HL-60/S4 (cell line): ENCODE results near the gene MRPL50.

ENCODE experiments used
- in situ Hi-C: fragments of 300-500 bp; cut with MboI; formaldehyde crosslinking; loops from 2 replicates; pipeline ENCODE4 v1.14.3; 2022; ENCODE audit warnings: low sequenced_read_pairs

The MRPL50 gene

DNA sequence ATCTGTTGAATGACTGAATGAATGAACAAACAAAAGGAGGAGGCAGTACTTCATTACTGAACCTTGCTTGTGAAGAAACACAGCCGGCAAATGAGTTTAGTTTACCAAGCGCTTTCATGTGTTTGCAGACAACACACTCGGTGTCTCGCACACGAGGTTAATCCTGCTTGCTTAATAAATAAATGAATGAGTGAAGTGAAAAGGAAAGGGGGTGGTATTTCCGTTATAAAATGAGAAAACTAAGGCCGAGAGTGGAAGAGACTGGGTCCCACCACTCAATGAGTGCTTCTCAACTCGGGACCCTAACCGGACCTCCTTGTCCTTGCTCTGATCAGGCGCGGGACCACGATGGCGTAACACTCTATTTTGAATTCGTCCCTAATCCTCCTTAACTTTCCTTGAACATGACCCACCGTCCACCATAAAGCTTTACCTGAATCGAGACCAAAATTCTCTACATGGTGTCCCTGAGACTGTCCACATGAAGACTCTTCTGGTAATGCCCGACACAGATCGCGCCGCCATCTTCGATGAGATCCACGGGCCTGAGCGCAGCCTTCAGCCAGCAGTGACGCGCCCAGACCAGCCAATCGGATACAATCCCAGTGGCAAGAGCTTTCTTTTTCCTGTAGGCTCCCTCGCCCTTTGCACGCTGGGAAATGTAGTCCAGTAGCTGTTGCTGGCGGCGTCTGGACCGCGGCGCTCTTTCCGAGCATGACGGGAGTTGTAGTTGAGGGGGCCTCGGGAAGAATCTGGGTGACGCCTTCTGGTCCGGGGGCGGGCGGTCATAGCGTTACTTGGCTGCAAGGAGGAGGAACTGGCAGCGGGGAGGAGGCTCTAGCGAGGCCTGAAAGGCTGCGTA is at the start of gene MRPL50, which contains the start of gene ZNF189:
TSS of gene MRPL50 (minus strand) at position 551 of the 862 bp plus-strand sequence. CDS start at position 525, 26 bp downstream.
TSS of gene ZNF189 (plus strand) at position 784 of the 862 bp plus-strand sequence. CDS start 306 bp downstream, outside the sequence.
- in situ Hi-C loops, result no loop called here

DNA sequence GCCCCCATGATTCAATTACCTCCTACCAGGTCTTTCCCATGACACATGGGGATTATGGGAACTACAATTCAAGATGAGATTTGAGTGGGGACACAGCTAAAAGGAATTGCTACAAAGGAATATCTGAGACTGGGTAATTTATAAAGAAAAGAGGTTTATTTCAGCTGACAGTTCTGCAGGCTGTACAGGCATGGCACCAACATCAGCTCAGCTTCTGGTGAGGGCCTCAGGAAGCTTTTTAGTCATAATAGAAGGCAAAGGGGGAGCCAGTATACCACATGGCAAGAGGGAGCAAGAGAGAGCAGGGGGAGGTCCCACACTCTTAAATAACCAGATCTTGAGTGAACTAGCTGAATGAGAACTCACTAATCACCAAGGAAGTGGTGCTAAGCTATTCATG is 48.3 kb upstream of the MRPL50 start:
- in situ Hi-C loops, result no loop called here

DNA sequence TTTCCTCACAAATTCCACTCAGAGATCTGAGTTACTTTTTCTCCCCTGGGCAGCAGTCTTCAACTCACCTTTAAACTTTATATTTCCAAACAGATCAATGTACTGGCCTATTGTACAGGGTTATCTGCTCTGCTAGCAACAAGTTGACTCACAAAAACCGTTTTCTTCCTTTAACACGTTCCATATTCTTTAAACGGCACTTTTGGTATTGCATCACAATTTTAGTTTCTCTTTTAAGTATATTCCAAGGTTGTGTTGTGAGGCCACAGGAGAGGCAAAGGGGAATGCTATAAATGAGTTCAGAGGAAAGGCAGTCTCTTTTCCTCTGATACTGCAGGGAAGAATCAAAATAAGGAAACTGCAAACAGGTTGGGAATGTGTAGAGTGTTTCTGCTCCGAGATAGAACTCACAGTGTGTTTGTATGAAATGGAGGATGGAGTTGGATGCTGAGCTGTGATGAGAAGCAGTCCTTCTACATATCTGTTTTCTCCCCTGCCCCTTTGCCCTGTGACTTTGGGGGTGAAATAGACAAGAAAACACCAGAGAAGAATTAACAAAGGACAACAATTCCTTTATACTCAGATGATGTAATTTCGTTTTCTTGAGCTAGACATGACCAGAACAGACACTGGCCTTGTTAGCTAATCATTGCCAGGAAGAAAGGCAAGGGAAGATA is 47.1 kb upstream of the MRPL50 start:
- in situ Hi-C loops, result no loop called here

DNA sequence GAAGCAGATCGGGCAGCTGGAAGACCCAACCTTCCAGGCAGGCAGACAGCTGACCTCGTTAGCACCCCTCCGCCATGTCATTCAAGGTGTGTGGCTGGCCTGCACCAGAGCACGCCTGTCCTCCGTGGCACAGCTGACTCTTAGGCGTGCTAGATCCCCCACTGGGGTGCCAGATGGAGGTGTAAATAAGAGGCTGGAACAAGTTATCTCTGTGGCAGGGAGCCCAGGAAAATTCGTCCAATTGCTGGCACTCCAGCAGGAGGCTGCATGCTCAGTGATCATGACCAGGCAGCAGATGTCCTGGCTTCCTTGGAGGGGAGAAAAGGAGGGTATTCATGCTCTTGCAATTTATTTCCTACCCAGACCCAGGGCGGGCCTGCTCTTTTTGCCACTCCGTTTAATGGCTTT is 45.0 kb upstream of the MRPL50 start:
- in situ Hi-C loops, result no loop called here

DNA sequence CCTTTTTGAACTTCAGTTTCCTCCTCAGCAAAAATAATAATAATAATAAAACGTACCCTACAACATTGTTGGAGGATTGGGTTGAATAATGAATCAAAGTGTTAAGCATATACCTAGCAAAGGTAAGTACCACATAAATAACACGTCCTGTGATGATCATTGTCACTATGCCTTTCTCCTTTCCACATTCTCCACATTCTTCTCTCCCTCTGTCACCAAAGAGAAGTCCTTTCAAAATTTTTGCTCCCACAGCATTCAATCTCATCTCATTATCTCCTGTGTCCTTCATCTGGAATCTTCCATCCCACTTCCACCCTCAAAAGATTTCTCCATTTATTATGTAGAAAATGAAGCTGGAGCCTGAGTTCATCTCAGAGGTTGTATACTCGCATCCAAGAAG is 44.3 kb upstream of the MRPL50 start:
- in situ Hi-C loops, result no loop called here

DNA sequence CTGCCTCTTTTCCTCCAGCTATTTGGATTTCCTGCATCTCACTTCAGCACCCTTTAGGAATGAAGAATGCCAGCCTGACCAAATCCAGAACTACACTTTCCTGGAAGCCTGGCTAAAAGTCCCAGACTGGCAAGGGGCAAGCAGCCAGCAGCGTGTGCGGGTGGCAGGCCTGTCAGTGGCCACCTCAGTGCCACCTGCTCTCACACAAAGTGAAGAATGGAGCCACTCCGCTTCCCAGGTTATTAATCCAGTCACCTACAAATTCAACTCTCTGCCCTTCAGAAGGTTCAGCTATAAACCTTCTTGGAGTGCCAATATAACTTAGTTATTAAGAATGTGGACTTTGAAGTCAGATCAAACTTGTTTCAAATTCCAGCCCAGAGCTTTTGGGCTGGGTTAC is 43.9 kb upstream of the MRPL50 start:
- in situ Hi-C loops, result no loop called here

DNA sequence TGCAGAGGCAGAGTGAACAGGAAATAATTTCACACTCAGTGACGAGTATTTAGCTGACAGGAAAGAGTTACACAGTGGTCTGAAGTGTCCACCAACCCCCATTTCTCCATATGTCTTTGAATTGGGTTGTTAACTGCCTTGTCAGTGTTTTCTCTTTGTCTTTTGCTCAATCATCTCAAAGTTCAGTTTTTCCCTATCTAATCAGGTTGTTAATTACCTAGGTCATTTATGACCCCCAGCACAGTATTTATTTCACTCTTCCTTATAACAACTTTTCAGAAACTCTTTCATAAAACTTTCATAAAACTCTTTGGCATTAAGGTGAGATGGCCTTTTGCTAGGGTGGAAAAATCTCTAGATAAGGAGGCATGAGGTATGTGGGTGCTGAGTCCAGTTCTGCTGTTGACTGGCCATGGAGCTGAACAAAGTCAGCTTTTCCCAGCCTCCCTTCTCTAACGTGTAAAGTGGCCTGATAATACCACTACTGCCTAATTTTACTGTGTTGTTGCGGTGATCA is 42.4 kb upstream of the MRPL50 start:
- in situ Hi-C loops, result no loop called here

DNA sequence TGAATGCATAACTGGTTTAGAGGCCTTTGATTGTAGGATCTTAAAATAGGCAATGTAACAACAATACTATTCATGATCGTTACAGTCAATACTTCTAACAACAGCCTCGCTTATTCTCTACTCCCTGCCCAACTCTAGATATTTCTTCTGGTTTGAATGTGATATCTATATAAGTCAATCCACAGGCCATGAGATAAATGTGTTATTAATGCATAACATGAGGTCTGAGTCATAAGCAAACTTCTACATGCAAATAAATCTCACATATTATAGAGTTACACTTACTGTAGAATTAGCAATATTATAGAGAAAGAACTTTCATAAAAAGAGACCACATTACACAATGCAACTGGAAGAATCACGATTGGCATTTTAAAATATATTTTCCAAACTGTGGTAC is 40.1 kb upstream of the MRPL50 start:
- in situ Hi-C loops, result no loop called here

DNA sequence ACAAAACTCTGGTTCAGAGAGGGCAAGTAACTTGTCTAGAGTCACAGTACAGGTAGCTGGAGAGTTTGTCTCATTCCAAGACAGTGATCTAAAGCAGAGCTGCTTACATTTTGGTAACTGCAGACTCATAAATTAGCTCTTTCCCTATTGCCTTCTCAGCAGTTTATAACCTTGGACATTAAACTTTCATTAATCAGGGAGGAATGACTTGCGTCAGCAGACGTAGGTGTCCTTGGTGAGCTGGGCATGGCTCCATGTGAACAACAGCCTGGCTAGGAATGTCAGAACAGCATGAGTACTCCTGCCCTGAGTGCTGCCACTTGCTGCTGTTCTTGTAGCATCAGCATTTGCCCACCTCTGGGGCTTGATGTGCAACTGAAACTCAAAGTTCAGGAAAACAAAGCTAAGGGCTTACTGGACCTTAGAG is 39.4 kb upstream of the MRPL50 start:
- in situ Hi-C loops, result no loop called here

DNA sequence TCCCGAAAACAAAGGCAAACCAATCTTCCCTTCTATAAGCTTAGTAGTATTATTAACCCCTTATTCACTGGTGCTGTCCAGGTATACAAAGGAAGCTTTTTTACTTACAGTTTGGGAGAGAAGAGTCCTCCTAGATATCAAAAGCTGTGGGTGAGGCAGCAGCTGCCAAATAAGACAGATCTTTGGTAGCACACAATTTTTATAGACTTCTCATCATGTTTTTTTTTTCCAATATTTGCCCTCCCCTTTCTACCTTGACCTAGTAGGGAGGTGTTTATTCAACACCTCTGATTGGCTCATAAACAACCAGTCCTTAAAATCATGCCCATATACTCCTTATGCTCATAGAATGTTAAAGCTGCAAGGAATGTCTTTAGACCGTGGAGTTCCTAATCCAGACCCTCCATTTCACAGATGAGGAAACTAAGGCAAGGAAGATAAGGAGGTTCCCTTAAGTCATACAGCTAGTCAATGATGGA is 37.2 kb upstream of the MRPL50 start, which contains the start of gene ALDOB:
TSS of gene ALDOB (minus strand) at position 174 of the 479 bp plus-strand sequence. CDS start 4,887 bp downstream, outside the sequence.
- in situ Hi-C loops, result no loop called here

DNA sequence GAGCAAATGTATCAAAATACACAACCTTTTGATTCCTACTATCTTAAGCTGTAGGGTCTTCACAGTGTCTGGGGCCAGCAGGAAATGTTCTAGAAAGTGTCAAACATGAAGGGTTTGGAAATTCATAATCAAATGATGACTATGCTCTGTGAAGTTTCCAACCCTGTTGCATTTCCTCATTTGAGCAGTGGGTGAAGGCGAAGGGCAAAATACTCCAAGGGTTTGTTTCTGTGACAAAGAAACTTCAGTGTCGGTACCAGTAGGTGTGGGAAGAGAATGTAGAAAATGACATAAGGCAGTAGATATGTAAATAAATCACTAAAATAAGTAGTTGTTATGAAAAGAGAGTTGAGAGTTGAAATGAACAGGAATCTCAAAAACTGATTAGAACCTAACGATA is 36.6 kb upstream of the MRPL50 start:
- in situ Hi-C loops, result no loop called here

DNA sequence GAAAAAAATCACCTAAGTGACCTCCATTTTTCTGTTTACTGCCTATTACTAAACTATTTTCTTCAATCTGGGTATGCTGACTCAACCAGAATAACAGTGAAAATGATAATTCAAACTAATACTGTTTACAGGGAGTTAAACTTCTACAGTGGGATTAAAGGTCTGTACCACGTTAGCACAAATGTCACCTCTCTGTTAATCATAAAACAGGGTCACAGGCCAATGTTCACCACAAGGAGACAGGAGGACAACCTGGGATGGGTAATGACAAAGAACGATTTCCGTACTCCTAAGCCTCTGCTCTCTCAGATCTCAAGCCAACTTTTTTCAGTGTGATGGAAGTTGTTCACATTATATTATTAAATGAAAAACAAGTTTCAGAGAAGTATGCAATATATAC is 34.8 kb upstream of the MRPL50 start:
- in situ Hi-C loops, result no loop called here

DNA sequence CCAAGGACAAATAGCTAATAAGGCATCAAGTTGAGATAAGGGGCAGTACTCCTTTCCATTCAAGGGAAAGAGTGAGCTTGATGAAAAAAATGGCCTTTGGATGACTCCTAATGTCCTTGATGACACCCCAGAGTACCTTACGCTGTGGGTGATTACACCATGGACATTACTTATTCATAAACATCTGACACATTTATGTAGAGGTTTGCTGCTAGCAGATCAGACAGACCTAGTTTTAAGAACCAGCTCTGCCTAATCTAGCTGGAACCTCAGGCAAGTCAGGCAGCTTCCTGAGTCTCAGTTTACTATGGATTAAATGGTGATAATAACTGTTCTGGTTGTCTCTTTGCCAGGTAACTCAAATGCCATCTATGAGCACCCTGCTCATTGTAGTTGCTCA is 34.3 kb upstream of the MRPL50 start:
- in situ Hi-C loops, result no loop called here

DNA sequence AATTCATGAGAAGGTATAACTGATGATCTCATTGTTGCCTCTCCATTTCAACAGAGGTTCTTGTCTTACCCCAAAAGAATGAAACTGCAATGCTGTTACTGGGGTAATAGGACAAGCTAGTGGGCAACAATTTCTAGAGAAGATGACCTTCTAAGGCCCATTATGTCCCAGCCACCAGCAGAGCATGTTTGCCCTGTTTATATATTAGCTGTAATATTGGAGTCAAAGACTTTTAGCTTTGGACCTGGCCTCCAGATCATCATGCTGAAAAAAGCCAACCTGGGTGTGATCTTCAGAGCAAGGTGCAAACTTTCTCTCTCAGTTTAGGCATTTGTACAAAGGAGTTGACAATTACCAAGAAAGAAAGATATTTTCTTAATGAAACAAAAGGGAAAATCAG is 33.8 kb upstream of the MRPL50 start:
- in situ Hi-C loops, result no loop called here

DNA sequence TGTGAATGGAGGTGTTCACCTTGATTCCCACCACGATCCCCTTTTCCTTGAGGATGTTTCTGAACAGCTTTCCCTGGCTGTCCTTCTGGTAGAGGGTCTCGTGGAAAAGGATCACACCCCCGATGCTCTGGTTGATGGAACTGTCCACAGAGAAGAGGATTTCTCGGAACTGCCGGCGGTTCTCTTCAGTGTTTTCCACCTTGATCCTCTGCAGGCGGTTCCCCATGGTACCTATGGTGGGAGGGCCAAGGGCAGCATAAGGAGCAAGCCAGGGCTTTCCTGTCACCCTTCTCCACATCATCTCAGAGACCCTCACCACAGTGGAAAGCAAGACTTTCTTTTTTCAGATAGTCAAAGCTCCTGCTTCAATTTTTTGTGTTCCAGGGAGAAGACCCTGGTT is 31.3 kb upstream of the MRPL50 start:
- in situ Hi-C loops, result no loop called here

DNA sequence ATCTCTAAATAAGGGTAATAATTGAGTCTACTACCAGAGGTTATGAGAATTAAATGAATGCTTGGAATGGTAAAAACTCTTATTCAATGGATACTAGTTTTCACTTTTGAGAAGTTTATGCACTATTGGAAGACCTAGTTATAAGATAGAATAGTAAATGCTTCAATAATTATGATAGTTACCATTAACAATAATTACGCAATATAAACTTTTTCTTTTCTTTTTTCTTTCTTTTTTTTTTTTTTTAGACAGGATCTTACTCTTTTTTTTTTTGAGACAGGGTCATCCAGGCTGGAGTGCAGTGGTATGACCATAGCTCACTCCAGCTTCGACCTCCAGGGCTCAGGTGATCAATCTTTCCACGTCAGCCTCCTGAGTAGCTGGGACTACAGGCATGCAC is 30.5 kb upstream of the MRPL50 start:
- in situ Hi-C loops, result no loop called here

DNA sequence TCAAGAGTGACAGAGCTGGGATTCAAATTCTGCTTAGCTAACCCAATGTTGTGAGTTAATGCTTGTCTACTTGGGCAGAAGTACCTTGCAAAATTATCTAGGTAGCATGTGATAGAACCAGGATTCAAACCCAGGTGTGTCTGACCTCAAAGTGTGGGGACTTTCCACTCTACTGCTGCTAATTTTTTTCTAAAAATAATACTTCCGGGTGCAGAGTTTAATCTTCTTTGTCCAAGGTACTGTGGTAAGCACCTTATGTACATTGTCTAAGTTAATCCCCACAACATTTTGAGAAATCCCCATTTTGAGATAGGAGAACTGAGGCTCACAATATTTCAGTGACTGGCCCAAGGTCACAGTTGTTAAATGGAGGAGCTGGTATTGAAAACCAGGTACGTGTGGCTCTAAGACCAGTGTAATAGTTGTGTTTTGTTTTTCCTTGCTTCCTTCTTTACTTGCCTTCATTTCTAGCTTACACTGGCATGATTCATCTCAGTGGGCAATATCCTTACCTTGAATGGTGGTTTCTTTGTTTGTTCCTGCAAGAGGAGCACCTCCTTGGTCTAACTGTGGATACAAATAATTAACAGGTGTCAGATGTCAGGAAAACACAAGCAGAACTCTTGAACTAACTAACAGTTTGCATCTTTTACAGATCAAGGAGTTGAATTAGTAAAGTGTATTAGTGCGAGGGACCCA is 29.7 kb upstream of the MRPL50 start:
- in situ Hi-C loops, result no loop called here

DNA sequence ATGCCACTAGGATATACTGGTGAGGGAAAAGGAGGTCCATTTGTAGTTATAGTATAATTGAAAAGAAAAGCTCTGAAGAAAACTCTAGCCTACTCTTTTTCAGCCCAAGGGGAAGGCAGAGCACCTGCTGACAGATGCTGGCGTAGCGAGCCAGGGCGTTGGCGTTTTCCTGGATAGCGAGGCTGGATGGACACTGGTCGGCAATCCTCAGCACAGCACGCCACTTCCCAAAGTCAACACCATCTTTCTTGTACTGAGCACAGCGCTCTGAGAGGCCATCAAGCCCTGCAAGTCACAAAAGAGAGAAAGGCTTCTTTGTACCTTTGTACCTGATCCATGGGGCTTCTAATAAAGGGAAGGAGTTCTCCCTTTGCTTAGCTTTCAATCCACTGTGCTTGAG is 28.9 kb upstream of the MRPL50 start:
- in situ Hi-C loops, result no loop called here

DNA sequence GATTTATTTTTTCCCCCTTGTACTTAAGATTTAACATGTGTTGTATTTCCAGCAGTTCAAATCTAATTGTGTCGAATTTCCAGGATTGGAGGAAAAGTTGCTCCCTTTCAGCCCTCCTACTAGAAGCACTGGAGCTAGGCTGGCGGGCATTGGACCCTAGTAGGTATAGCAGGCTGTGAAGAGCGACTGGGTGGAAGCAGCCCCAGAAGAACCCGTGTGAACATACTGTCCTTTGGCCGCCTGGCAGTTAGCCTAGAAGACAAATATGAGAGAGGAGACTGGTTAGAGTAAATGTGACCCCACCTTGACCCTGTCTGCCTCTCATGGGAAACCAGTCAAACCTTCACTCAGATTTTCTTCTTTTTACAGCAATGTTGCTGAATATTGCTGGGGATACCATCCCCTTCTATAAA is 23.2 kb upstream of the MRPL50 start:
- in situ Hi-C loops, result no loop called here

DNA sequence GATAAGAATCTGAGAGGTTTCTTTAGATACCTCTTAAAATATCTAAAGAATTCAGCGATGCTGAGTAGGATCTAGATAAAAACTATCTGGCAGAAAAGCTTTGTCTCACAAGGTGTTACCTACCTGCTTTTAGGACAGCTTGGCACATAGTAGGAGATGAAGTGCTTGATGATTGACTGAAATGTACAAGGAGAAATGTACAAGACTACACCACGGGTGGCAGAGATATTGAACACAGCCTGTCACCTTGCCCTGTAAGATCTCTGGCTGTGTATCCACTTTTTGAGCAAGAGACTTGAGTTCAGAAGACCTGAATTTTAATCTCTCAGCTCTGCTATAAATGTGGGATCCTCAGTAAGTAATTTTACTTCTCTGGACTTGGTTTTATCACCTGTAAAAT is 21.4 kb upstream of the MRPL50 start:
- in situ Hi-C loops, result no loop called here
